ENCODE measurements around the gene PPAT. TPM values are rescaled to one million over a fixed set of nuclear protein-coding genes. Genes with fewer than 3 reads are reported as not detected.

PPAT gene
- total and polyA plus RNA-seq, 8 donors, result 6.4 to 30.0 (median 22.2) TPM

GRCh38 chr4:56416349-56416748, 19.1 kb downstream of the PPAT start:
- no peaks in the 10 kb centered on the region for H3K27me3 ChIP-seq
- TF ChIP-seq, protein P1, sequence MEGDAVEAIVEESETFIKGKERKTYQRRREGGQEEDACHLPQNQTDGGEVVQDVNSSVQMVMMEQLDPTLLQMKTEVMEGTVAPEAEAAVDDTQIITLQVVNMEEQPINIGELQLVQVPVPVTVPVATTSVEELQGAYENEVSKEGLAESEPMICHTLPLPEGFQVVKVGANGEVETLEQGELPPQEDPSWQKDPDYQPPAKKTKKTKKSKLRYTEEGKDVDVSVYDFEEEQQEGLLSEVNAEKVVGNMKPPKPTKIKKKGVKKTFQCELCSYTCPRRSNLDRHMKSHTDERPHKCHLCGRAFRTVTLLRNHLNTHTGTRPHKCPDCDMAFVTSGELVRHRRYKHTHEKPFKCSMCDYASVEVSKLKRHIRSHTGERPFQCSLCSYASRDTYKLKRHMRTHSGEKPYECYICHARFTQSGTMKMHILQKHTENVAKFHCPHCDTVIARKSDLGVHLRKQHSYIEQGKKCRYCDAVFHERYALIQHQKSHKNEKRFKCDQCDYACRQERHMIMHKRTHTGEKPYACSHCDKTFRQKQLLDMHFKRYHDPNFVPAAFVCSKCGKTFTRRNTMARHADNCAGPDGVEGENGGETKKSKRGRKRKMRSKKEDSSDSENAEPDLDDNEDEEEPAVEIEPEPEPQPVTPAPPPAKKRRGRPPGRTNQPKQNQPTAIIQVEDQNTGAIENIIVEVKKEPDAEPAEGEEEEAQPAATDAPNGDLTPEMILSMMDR (IDR thresholded peaks at IDR 0.05), result no peak
- H3K4me3 ChIP-seq, result no peak overlapping the region
- DNase-seq (no peak), ATAC-seq (no peak)
- intact Hi-C loops (cut with DNase I), result no loop called here
- no peaks in the 10 kb centered on the region for H3K9me3 ChIP-seq
- no peak overlapping the region for H3K27ac ChIP-seq
- H3K36me3 ChIP-seq, result no peaks in the 10 kb centered on the region
- H3K4me1 ChIP-seq, result no peaks in the 10 kb centered on the region

DNA sequence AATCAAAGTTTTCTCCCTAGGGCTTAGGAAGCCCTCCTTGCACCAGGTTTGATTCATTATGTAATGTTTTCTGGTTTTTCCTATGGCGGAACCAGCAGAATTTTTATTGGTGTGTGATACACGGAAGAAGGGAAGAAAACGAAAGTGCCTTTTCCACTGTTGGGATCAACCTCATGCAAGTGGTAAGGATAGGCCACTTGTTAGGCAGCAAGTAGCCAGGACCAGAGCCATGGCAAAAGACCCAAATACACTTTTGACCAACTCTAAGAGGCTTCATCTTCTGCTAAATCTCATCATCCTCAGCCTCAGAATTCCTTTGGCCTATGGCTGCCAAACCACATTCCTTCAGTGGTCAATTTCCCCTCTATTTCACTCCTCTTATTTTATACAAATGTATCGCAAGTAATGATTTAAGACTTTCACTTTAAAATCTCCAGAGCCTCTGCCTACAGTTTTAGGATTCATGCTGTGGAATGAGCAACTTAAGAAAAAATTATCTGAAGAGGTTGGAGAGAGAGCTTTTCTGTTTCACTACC, 21.2 kb downstream of the PPAT start:
- TF ChIP-seq, protein P1 (IDR thresholded peaks at IDR 0.05), result no peak
- H3K9me3 ChIP-seq, result no peaks in the 10 kb centered on the region
- H3K4me3 ChIP-seq, result no peak overlapping the region
- peaks cover 8 to 10% of the 10 kb centered on the region in 2 donors for H3K4me1 ChIP-seq
- ATAC-seq (no peak), DNase-seq (no peak)
- intact Hi-C loops (cut with DNase I), result no loop called here
- H3K27me3 ChIP-seq, result no peaks in the 10 kb centered on the region
- H3K27ac ChIP-seq, result no peak overlapping the region
- no peaks in the 10 kb centered on the region for H3K36me3 ChIP-seq

- ATAC-seq (peak; percentile 95), DNase-seq (peak in 3 of 4 donors; percentile 36 to 96 (median 95))
- no peaks in the 10 kb centered on the region for H3K9me3 ChIP-seq
- H3K27ac ChIP-seq, result peak overlapping the region; percentile 26 to 80
- H3K27me3 ChIP-seq, result no peaks in the 10 kb centered on the region
- H3K36me3 ChIP-seq, result peaks cover 0 to 12% of the 10 kb centered on the region in 2 donors
- peaks cover 8 to 10% of the 10 kb centered on the region in 2 donors for H3K4me1 ChIP-seq
- H3K4me3 ChIP-seq, result no peak overlapping the region
- TF ChIP-seq, protein P1 (IDR thresholded peaks at IDR 0.05), result no peak
- intact Hi-C loops (cut with DNase I), result no loop called here
Measured at GRCh38 chr4:56410247-56411062, 25.0 kb downstream of the PPAT start.

DNA sequence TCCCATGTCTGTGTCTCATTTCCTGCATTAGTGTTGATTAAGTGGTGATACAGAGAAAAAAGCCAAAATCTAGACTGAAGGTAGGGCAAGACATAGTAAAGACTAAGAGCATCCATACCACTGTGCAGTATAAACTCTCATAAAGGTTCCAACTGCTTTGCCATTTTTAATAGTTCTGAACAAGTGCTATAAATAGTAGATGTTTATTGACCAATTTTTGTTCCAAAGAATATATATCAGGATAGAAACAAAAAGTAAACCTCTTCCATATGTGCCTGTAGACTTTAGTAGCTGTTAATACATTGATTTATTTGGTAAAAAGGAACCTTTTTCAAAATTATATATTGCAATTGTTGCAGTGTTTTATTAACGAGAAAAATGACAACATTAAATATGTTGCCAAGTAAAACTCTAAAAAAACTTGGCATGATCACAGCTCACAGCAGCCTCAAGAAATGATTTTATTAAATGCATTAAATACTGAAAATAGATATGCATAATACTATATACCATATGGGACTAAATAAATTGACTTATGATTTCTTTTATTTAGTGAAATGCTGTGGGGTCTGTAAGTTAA, 25.8 kb downstream of the PPAT start:
- TF ChIP-seq, protein P1 (IDR thresholded peaks at IDR 0.05), result no peak
- Histone ChIP-seq H3K36me3 (peaks cover 0 to 16% of the 10 kb centered on the region in 2 donors), H3K4me1 (peaks cover 8 to 10% of the 10 kb centered on the region in 2 donors), H3K27me3 (no peaks in the 10 kb centered on the region), H3K4me3 (no peak overlapping the region), H3K9me3 (no peaks in the 10 kb centered on the region), H3K27ac (peak overlapping the region; percentile 26 to 80)
- no peak for ATAC-seq
- intact Hi-C loops (cut with DNase I), result no loop called here
- DNase-seq, result no peak

DNA sequence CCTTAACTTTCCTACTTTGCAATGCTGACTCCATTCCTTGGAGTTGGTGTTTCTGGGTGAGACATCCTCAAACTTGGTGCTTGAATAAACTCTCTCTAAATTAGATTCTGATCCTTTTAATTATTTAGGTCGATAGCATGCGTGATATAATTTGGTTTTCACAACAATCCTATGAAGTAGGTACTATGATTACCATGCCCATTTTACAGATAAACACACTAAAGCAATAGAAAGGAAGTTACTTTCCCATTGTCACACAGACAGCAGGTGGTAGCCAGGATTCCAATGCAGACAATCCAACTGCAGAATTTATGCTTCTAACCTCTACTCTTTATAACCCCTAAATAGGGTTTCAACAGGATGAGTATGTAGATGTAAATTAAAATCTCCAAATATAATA, 26.4 kb downstream of the PPAT start:
- intact Hi-C loops (cut with DNase I), result no loop called here
- TF ChIP-seq, protein P1 (IDR thresholded peaks at IDR 0.05), result no peak
- ATAC-seq, result no peak
- Histone ChIP-seq H3K9me3 (no peaks in the 10 kb centered on the region), H3K27me3 (no peaks in the 10 kb centered on the region), H3K4me1 (peaks cover 8 to 10% of the 10 kb centered on the region in 2 donors), H3K4me3 (no peak overlapping the region), H3K36me3 (peaks cover 0 to 16% of the 10 kb centered on the region in 2 donors), H3K27ac (no peak overlapping the region)
- DNase-seq, result no peak
